ENCODE data around the gene LCNL1.

- TF ChIP-seq EZH2 (IDR thresholded peaks at IDR 0.05; ENCODE audit: borderline replicate concordance): no peak
- TF ChIP-seq CTCF (IDR thresholded peaks at IDR 0.05; ENCODE audit: poor library complexity): no peak
Measured at GRCh38 chr9:136955943-136956335, 26.9 kb upstream of the LCNL1 start.

All from hepatocyte (in vitro differentiated cells).